IMR-90 (cell line): ENCODE measurements around the gene CAMTA1.

Experiments
- BHLHE40 ChIP-seq: fragments of 150-350 bp; IDR thresholded peaks from 2 replicates; pipeline ENCODE4 v1.6.1; 2016; ENCODE audit warnings: mild to moderate bottlenecking, low read depth, low read length
- CHD1 ChIP-seq: IDR thresholded peaks from 2 replicates; pipeline ENCODE4 v1.6.1; 2012; ENCODE audit warnings: low read depth, low read length, improper control_type of control experiment
- MAZ ChIP-seq: IDR thresholded peaks from 2 replicates; pipeline ENCODE4 v1.6.1; 2012; ENCODE audit warnings: low read depth, mild to moderate bottlenecking, low read length, improper control_type of control experiment, moderate library complexity, borderline replicate concordance
- MXI1 ChIP-seq: IDR thresholded peaks from 2 replicates; pipeline ENCODE4 v1.6.1; 2012; ENCODE audit warnings: low read depth, mild to moderate bottlenecking, low read length, moderate library complexity, borderline replicate concordance
- POLR2A ChIP-seq: IDR thresholded peaks from 2 replicates; pipeline ENCODE4 v1.6.1; 2012; ENCODE audit warnings: mild to moderate bottlenecking, low read depth, low read length
- RAD21 ChIP-seq: IDR thresholded peaks from 2 replicates; pipeline ENCODE4 v1.6.1; 2012; ENCODE audit warnings: low read length, improper control_type of control experiment
- RCOR1 ChIP-seq: IDR thresholded peaks from 2 replicates; pipeline ENCODE4 v1.6.1; 2012; ENCODE audit warnings: mild to moderate bottlenecking, low read length, improper control_type of control experiment; ENCODE audit not compliant: insufficient replicate concordance
- TF ChIP-seq, protein P1 (sequence below): conservative IDR thresholded peaks from 2 replicates; pipeline ENCODE4 v1.5.1; 2012; ENCODE audit warnings: mild to moderate bottlenecking, low read depth, low read length, improper control_type of control experiment
- TF ChIP-seq, protein P2 (sequence below): fragments of 150-350 bp; IDR thresholded peaks from 2 replicates; pipeline ENCODE4 v1.6.1; 2016; ENCODE audit warnings: low read depth, mild to moderate bottlenecking, low read length, moderate library complexity, borderline replicate concordance
- TF ChIP-seq, protein P3 (sequence below): fragments of 150-350 bp; IDR thresholded peaks from 2 replicates; pipeline ENCODE4 v1.6.1; 2017; ENCODE audit warnings: mild to moderate bottlenecking, antibody characterized with exemption, low read length, low read depth

DNA sequence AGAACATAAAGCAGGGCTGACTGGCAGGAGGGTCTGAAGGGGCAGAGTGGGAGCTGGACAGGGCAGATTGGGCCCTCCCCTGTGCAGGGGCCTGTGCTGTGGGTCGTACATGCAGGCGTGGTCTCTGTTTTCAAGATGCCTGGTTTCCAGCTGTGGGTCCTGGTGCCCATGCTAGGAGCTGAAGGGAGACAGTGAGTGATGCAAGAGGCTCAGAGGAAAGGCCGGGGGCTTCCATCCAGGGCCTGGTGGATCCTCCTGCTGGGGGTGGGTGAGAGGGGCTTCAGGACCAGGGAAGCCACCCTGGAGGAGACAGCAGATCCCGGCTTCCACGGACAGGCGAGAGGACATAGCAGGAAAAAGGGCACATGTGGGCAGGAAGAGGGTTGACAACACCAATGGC lies 636.8 kb downstream of the CAMTA1 start:
- TF ChIP-seq, protein P1, sequence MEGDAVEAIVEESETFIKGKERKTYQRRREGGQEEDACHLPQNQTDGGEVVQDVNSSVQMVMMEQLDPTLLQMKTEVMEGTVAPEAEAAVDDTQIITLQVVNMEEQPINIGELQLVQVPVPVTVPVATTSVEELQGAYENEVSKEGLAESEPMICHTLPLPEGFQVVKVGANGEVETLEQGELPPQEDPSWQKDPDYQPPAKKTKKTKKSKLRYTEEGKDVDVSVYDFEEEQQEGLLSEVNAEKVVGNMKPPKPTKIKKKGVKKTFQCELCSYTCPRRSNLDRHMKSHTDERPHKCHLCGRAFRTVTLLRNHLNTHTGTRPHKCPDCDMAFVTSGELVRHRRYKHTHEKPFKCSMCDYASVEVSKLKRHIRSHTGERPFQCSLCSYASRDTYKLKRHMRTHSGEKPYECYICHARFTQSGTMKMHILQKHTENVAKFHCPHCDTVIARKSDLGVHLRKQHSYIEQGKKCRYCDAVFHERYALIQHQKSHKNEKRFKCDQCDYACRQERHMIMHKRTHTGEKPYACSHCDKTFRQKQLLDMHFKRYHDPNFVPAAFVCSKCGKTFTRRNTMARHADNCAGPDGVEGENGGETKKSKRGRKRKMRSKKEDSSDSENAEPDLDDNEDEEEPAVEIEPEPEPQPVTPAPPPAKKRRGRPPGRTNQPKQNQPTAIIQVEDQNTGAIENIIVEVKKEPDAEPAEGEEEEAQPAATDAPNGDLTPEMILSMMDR: no peak
- TF ChIP-seq RCOR1 (no peak), POLR2A (no peak), MAZ (no peak), CHD1 (no peak), RAD21 (no peak), MXI1 (no peak), BHLHE40 (no peak)
- TF ChIP-seq, protein P2, sequence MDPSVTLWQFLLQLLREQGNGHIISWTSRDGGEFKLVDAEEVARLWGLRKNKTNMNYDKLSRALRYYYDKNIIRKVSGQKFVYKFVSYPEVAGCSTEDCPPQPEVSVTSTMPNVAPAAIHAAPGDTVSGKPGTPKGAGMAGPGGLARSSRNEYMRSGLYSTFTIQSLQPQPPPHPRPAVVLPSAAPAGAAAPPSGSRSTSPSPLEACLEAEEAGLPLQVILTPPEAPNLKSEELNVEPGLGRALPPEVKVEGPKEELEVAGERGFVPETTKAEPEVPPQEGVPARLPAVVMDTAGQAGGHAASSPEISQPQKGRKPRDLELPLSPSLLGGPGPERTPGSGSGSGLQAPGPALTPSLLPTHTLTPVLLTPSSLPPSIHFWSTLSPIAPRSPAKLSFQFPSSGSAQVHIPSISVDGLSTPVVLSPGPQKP: no peak
- TF ChIP-seq, protein P3, sequence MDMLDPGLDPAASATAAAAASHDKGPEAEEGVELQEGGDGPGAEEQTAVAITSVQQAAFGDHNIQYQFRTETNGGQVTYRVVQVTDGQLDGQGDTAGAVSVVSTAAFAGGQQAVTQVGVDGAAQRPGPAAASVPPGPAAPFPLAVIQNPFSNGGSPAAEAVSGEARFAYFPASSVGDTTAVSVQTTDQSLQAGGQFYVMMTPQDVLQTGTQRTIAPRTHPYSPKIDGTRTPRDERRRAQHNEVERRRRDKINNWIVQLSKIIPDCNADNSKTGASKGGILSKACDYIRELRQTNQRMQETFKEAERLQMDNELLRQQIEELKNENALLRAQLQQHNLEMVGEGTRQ: no peak
